Measurements from ENCODE around the gene ZFP69. TPM values are rescaled to one million over a fixed set of nuclear protein-coding genes. Genes with fewer than 3 reads are reported as not detected.
"Not testable (repeated sequence)": the region's sequence is repeated elsewhere in the genome, so short reads cannot be mapped to it uniquely, and the experiment has no call there.

Gene ZFP69
- total and polyA plus RNA-seq, 2 experiments from 2014 or later = 1.3 to 2.3 TPM

GRCh38 chr1:40495315-40495903 is 18.3 kb downstream of the ZFP69 start:
- WGBS (ENCODE audit: low lambda C conversion rate, missing lambda C conversion rate) = over 99% methylated on average over 4 of the region's 4 CpGs
- Histone ChIP-seq H3K36me3 (replicated peaks; ENCODE audit: insufficient read depth, low read depth) (peaks cover 5% of the 10 kb centered on the region), H4K20me1 (ENCODE audit: insufficient read depth, poor library complexity, severe bottlenecking) (no peaks in the 10 kb centered on the region), H3K9me2 (replicated peaks; ENCODE audit: insufficient read depth) (no peaks in the 10 kb centered on the region), H3K4me1 (ENCODE audit: insufficient read depth) (no peaks in the 10 kb centered on the region), H2AFZ (no peak overlapping the region), H3K4me3 (no peak overlapping the region), H3K27ac (no peak overlapping the region), H3K4me2 (no peak overlapping the region), H3K9me3 (ENCODE audit: low read depth) (peaks cover 29% of the 10 kb centered on the region), H3K27me3 (no peaks in the 10 kb centered on the region), H3K79me2 (no peaks in the 10 kb centered on the region)
- DNase-seq (ENCODE audit: low spot score) = no peak
- TF ChIP-seq EZH2 (IDR thresholded peaks at IDR 0.05; ENCODE audit: borderline replicate concordance) (no peak), EZH2phosphoT487 (IDR thresholded peaks at IDR 0.05; ENCODE audit: low read depth, severe bottlenecking, unreplicated experiment) (no peak), CTCF (IDR thresholded peaks at IDR 0.05; ENCODE audit: poor library complexity) (no peak)

GRCh38 chr1:40502651-40503050 is 25.6 kb downstream of the ZFP69 start:
- WGBS (ENCODE audit: low lambda C conversion rate, missing lambda C conversion rate) = 98% methylated on average over 4 of the region's 4 CpGs
- H3K27me3 ChIP-seq; H3K4me3 ChIP-seq; H3K27ac ChIP-seq; H3K4me1 ChIP-seq (ENCODE audit: insufficient read depth); H3K4me2 ChIP-seq; H3K79me2 ChIP-seq; H4K20me1 ChIP-seq (ENCODE audit: insufficient read depth, poor library complexity, severe bottlenecking); DNase-seq (ENCODE audit: low spot score); H3K9me2 ChIP-seq (replicated peaks; ENCODE audit: insufficient read depth); H2AFZ ChIP-seq; H3K36me3 ChIP-seq (replicated peaks; ENCODE audit: insufficient read depth, low read depth): not testable (repeated sequence)
- H3K9me3 ChIP-seq (ENCODE audit: low read depth) = peaks cover 13% of the 10 kb centered on the region

GRCh38 chr1:40507973-40508372 is 30.9 kb downstream of the ZFP69 start:
- 71% methylated on average over 6 of the region's 6 CpGs for WGBS (ENCODE audit: low lambda C conversion rate, missing lambda C conversion rate)
- Histone ChIP-seq H3K4me3 (peak overlapping the region; percentile 68), H3K79me2 (peaks cover 30% of the 10 kb centered on the region), H2AFZ (peak overlapping the region; percentile 93), H4K20me1 (ENCODE audit: insufficient read depth, poor library complexity, severe bottlenecking) (no peaks in the 10 kb centered on the region), H3K9me2 (replicated peaks; ENCODE audit: insufficient read depth) (no peaks in the 10 kb centered on the region), H3K27me3 (no peaks in the 10 kb centered on the region), H3K9me3 (ENCODE audit: low read depth) (peaks cover 16% of the 10 kb centered on the region), H3K4me1 (ENCODE audit: insufficient read depth) (peaks cover 4% of the 10 kb centered on the region), H3K36me3 (replicated peaks; ENCODE audit: insufficient read depth, low read depth) (peaks cover 3% of the 10 kb centered on the region), H3K4me2 (peak overlapping the region; percentile 85), H3K27ac (peak overlapping the region; percentile 75)
- no peak for TF ChIP-seq CTCF (IDR thresholded peaks at IDR 0.05; ENCODE audit: poor library complexity)
- no peak for TF ChIP-seq EZH2 (IDR thresholded peaks at IDR 0.05; ENCODE audit: borderline replicate concordance)
- TF ChIP-seq EZH2phosphoT487 (IDR thresholded peaks at IDR 0.05; ENCODE audit: low read depth, severe bottlenecking, unreplicated experiment) = no peak
- no peak for DNase-seq (ENCODE audit: low spot score)

GRCh38 chr1:40508375-40509341 is 31.6 kb downstream of the ZFP69 start, which contains the start of gene EXO5:
EXO5 (plus strand) TSS chr1:40508767; CDS start chr1:40514545, 5,778 bp downstream.
- Histone ChIP-seq H3K9me2 (replicated peaks; ENCODE audit: insufficient read depth) (no peaks in the 10 kb centered on the region), H2AFZ (peak within 1 kb of the TSS; percentile 93), H3K36me3 (replicated peaks; ENCODE audit: insufficient read depth, low read depth) (peaks cover 3% of the 10 kb centered on the region), H3K4me2 (peak within 1 kb of the TSS; percentile 85), H4K20me1 (ENCODE audit: insufficient read depth, poor library complexity, severe bottlenecking) (no peaks in the 10 kb centered on the region), H3K27ac (peak within 1 kb of the TSS; percentile 75), H3K27me3 (no peaks in the 10 kb centered on the region), H3K4me3 (peak within 1 kb of the TSS; percentile 68), H3K4me1 (ENCODE audit: insufficient read depth) (peaks cover 4% of the 10 kb centered on the region), H3K79me2 (peaks cover 30% of the 10 kb centered on the region), H3K9me3 (ENCODE audit: low read depth) (peaks cover 16% of the 10 kb centered on the region)
- DNase-seq (ENCODE audit: low spot score) = peak; percentile 91
- WGBS (ENCODE audit: low lambda C conversion rate, missing lambda C conversion rate) = 3% methylated on average over 76 of the region's 76 CpGs
- TF ChIP-seq EZH2phosphoT487 (IDR thresholded peaks at IDR 0.05; ENCODE audit: low read depth, severe bottlenecking, unreplicated experiment) (no peak), EZH2 (IDR thresholded peaks at IDR 0.05; ENCODE audit: borderline replicate concordance) (no peak)
